Neural cell (in vitro differentiated cells): ENCODE results near the gene ERC2. TPM values are rescaled to one million over a fixed set of nuclear protein-coding genes. Genes with fewer than 3 reads are reported as not detected.

Experiments used
- H2AFZ ChIP-seq: fragments of 200-600, 300-800 bp; sonication (generic), shearing (Covaris generic); 2 replicates; pipeline ENCODE4 v1.6.0; 2014; ENCODE audit warnings: low read depth, mild to moderate bottlenecking, antibody characterized with exemption, low read length, moderate library complexity
- H3F3A ChIP-seq: fragments of 200-600 bp; shearing (Covaris generic); 2 replicates; pipeline ENCODE4 v1.6.1; 2016; ENCODE audit warnings: mild to moderate bottlenecking, moderate library complexity, mixed read lengths, antibody characterized with exemption, low read length; ENCODE audit not compliant: insufficient read depth, poor library complexity, severe bottlenecking
- H3K27ac ChIP-seq: fragments of 200-600, 300-800 bp; sonication (generic), shearing (Covaris generic); 2 replicates; pipeline ENCODE4 v1.5.1; 2014; ENCODE audit warnings: mild to moderate bottlenecking, low read length, moderate library complexity
- H3K27me3 ChIP-seq: fragments of 300-800, 200-600 bp; sonication (generic), shearing (Covaris generic); 2 replicates; pipeline ENCODE4 v1.6.0; 2014; ENCODE audit warnings: mild to moderate bottlenecking, low read depth, low read length, moderate library complexity; ENCODE audit not compliant: insufficient read depth
- H3K36me3 ChIP-seq: fragments of 300-800, 200-600 bp; sonication (generic), shearing (Covaris generic); 2 replicates; pipeline ENCODE4 v1.5.1; 2014; ENCODE audit warnings: mild to moderate bottlenecking, antibody characterized with exemption, low read length, moderate library complexity; ENCODE audit not compliant: insufficient read depth
- H3K4me2 ChIP-seq: fragments of 300-800, 200-600 bp; sonication (generic), shearing (Covaris generic); 2 replicates; pipeline ENCODE4 v1.6.0; 2014; ENCODE audit warnings: mild to moderate bottlenecking, low read length
- H3K4me3 ChIP-seq: fragments of 300-800, 200-600 bp; sonication (generic), shearing (Covaris generic); 2 replicates; pipeline ENCODE4 v1.5.1; 2014; ENCODE audit warnings: mild to moderate bottlenecking, low read length, moderate library complexity
- H3K79me2 ChIP-seq: fragments of 200-600 bp; shearing (Covaris generic); replicated peaks from 2 replicates; pipeline ENCODE4 v1.6.0; 2014; ENCODE audit warnings: mild to moderate bottlenecking, low read length, moderate library complexity; ENCODE audit not compliant: insufficient read depth
- H3K9ac ChIP-seq: fragments of 300-800, 200-600 bp; sonication (generic), shearing (Covaris generic); 2 replicates; pipeline ENCODE4 v1.6.1; 2016; ENCODE audit warnings: mild to moderate bottlenecking, low read length, mixed read lengths
- H3K9me2 ChIP-seq: fragments of 200-600 bp; shearing (Covaris generic); 2 replicates; pipeline ENCODE4 v1.6.1; 2016; ENCODE audit warnings: mild to moderate bottlenecking, low read length, mixed read lengths; ENCODE audit not compliant: insufficient read depth
- H3K9me3 ChIP-seq: fragments of 200-600, 300-800 bp; sonication (generic), shearing (Covaris generic); 2 replicates; pipeline ENCODE4 v1.6.1; 2016; ENCODE audit warnings: mild to moderate bottlenecking, mixed run types, low read length, moderate library complexity, mixed read lengths
- H4K20me1 ChIP-seq: fragments of 200-600 bp; shearing (Covaris generic); 2 replicates; pipeline ENCODE4 v1.6.1; 2016; ENCODE audit warnings: mild to moderate bottlenecking, mixed run types; ENCODE audit not compliant: insufficient read depth
- EP300 ChIP-seq: fragments of 450-650 bp; conservative IDR thresholded peaks from 2 replicates; pipeline ENCODE4 v1.6.1; 2014; ENCODE audit warnings: antibody characterized with exemption, mild to moderate bottlenecking, moderate library complexity; ENCODE audit not compliant: poor library complexity, severe bottlenecking
- EZH2 ChIP-seq: fragments of 200-600, 300-800 bp; shearing (Covaris generic), sonication (generic); IDR thresholded peaks from 2 replicates; pipeline ENCODE4 v1.6.1; 2014; ENCODE audit warnings: antibody characterized with exemption, low read length, borderline replicate concordance, mild to moderate bottlenecking; ENCODE audit not compliant: insufficient read depth, poor library complexity, severe bottlenecking
- MXI1 ChIP-seq: fragments of 450-650 bp; conservative IDR thresholded peaks from 2 replicates; pipeline ENCODE4 v1.6.1; 2014; ENCODE audit warnings: antibody characterized with exemption, mild to moderate bottlenecking; ENCODE audit not compliant: poor library complexity, severe bottlenecking
- POLR2AphosphoS5 ChIP-seq: IDR thresholded peaks from 2 replicates; pipeline ENCODE4 v1.6.1; 2012
- RAD21 ChIP-seq: fragments of 450-650 bp; conservative IDR thresholded peaks from 2 replicates; pipeline ENCODE4 v1.6.1; 2014; ENCODE audit warnings: antibody characterized with exemption, mild to moderate bottlenecking, moderate library complexity
- SMC3 ChIP-seq: fragments of 450-650 bp; conservative IDR thresholded peaks from 2 replicates; pipeline ENCODE4 v1.6.1; 2014; ENCODE audit warnings: antibody characterized with exemption, mild to moderate bottlenecking, moderate library complexity; ENCODE audit not compliant: poor library complexity
- TAF1 ChIP-seq: IDR thresholded peaks from 2 replicates; pipeline ENCODE4 v1.6.1; 2012; ENCODE audit warnings: low read depth
- polyA plus RNA-seq: library from polyadenylated mRNA; depleted of rRNA; stranded (reverse); fragments of >200 nt; gene quantifications from 2 replicates; pipeline ENCODE4 v1.2.3, GENCODE V29; 2014
- TF ChIP-seq, protein P1 (sequence below): fragments of 450-650 bp; IDR thresholded peaks from 2 replicates; pipeline ENCODE4 v1.5.1; 2014; ENCODE audit warnings: antibody characterized with exemption, mild to moderate bottlenecking, moderate library complexity; ENCODE audit not compliant: poor library complexity, severe bottlenecking
- TF ChIP-seq, protein P2 (sequence below): IDR thresholded peaks from 2 replicates; pipeline ENCODE4 v1.6.1; 2012; ENCODE audit warnings: borderline replicate concordance

Gene ERC2
- polyA plus RNA-seq, 1 donor from 2014 or later = 60.4 TPM

GRCh38 chr3:55813268-55814097 is 654.8 kb downstream of the ERC2 start:
- Histone ChIP-seq H4K20me1 (no peaks in the 10 kb centered on the region), H3K79me2 (no peaks in the 10 kb centered on the region), H3K9me2 (no peaks in the 10 kb centered on the region), H3K27me3 (no peaks in the 10 kb centered on the region), H3K9ac (no peak overlapping the region), H3K4me3 (no peak overlapping the region), H3F3A (no peaks in the 10 kb centered on the region), H3K27ac (no peak overlapping the region), H3K9me3 (no peaks in the 10 kb centered on the region), H3K4me2 (no peak overlapping the region), H3K36me3 (no peaks in the 10 kb centered on the region), H2AFZ (no peak overlapping the region)
- no peak for TF ChIP-seq EP300
- TF ChIP-seq EZH2 = no peak
- no peak for TF ChIP-seq TAF1
- TF ChIP-seq, protein P1, sequence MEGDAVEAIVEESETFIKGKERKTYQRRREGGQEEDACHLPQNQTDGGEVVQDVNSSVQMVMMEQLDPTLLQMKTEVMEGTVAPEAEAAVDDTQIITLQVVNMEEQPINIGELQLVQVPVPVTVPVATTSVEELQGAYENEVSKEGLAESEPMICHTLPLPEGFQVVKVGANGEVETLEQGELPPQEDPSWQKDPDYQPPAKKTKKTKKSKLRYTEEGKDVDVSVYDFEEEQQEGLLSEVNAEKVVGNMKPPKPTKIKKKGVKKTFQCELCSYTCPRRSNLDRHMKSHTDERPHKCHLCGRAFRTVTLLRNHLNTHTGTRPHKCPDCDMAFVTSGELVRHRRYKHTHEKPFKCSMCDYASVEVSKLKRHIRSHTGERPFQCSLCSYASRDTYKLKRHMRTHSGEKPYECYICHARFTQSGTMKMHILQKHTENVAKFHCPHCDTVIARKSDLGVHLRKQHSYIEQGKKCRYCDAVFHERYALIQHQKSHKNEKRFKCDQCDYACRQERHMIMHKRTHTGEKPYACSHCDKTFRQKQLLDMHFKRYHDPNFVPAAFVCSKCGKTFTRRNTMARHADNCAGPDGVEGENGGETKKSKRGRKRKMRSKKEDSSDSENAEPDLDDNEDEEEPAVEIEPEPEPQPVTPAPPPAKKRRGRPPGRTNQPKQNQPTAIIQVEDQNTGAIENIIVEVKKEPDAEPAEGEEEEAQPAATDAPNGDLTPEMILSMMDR = no peak
- no peak for TF ChIP-seq RAD21
- no peak for TF ChIP-seq SMC3
- TF ChIP-seq POLR2AphosphoS5 = no peak
- TF ChIP-seq, protein P2, sequence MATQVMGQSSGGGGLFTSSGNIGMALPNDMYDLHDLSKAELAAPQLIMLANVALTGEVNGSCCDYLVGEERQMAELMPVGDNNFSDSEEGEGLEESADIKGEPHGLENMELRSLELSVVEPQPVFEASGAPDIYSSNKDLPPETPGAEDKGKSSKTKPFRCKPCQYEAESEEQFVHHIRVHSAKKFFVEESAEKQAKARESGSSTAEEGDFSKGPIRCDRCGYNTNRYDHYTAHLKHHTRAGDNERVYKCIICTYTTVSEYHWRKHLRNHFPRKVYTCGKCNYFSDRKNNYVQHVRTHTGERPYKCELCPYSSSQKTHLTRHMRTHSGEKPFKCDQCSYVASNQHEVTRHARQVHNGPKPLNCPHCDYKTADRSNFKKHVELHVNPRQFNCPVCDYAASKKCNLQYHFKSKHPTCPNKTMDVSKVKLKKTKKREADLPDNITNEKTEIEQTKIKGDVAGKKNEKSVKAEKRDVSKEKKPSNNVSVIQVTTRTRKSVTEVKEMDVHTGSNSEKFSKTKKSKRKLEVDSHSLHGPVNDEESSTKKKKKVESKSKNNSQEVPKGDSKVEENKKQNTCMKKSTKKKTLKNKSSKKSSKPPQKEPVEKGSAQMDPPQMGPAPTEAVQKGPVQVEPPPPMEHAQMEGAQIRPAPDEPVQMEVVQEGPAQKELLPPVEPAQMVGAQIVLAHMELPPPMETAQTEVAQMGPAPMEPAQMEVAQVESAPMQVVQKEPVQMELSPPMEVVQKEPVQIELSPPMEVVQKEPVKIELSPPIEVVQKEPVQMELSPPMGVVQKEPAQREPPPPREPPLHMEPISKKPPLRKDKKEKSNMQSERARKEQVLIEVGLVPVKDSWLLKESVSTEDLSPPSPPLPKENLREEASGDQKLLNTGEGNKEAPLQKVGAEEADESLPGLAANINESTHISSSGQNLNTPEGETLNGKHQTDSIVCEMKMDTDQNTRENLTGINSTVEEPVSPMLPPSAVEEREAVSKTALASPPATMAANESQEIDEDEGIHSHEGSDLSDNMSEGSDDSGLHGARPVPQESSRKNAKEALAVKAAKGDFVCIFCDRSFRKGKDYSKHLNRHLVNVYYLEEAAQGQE = no peak
- no peak for TF ChIP-seq MXI1

DNA sequence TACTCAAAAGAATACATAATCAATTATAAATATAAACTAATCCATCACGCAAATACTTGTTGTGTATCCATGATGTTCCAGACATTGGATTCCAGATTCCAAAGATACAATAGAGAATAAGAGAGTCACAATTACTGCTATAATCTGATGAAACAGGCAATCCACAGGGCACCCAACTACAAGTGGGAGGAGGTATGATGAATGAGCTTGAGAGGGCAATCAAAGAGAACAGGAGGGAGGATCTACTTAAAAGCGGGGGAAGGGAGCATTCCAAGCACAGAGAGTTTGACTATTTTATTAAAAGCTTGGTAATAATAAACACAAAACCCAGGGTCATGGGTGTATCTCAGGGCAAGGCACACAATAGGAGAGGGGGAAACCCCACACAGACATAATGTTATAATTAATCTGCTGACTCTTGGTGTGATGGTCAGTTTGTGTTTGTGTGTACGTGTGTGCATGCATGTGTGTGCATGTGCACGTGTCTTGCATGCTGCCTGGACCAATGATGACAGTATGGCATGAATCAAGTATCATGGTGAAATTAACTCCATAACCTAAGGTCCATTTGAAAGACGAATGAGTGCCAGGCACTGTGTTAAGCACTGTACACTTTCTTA is 655.8 kb downstream of the ERC2 start:
- Histone ChIP-seq H3K36me3 (no peaks in the 10 kb centered on the region), H3K9ac (no peak overlapping the region), H3F3A (no peaks in the 10 kb centered on the region), H3K4me2 (no peak overlapping the region), H3K4me3 (no peak overlapping the region), H3K9me3 (no peaks in the 10 kb centered on the region), H3K27me3 (no peaks in the 10 kb centered on the region), H2AFZ (no peak overlapping the region), H4K20me1 (no peaks in the 10 kb centered on the region), H3K9me2 (no peaks in the 10 kb centered on the region), H3K79me2 (no peaks in the 10 kb centered on the region), H3K27ac (no peak overlapping the region)
- TF ChIP-seq, protein P2 = no peak
- TF ChIP-seq SMC3 (no peak), RAD21 (no peak), EP300 (no peak), TAF1 (no peak), POLR2AphosphoS5 (no peak), EZH2 (no peak), MXI1 (no peak)
- TF ChIP-seq, protein P1 = no peak
